PC-3 (cell line): ENCODE measurements around the gene DIS3L. TPM values are rescaled to one million over a fixed set of nuclear protein-coding genes. Genes with fewer than 3 reads are reported as not detected.
A peak's percentile ranks its signal among the peaks of the same experiment; 100 is the strongest.

Experiments used
- ATAC-seq: fragments of 200-7000 bp; cut with Tn5 transposase; 2 replicates; pipeline ENCODE4 v1.9.1; 2020; ENCODE audit warnings: mild to moderate bottlenecking, moderate library complexity
- BruUV-seq: library from RNA; stranded (reverse); fragments of 400-500 nt; replicated peaks from 2 replicates; lab custom pipeline; 2021; lab: Mats Ljungman, UMichigan
- CTCF ChIA-PET: fragments of 300-600 bp; sonication (Branson Sonifier 250); formaldehyde crosslinking; loops from one replicate; lab custom pipeline; 2022; ENCODE audit warnings: antibody characterized with exemption; lab: Charles Lee
- POLR2A ChIA-PET: fragments of 300-600 bp; sonication (Branson Sonifier 250); formaldehyde crosslinking; loops from one replicate; lab custom pipeline; 2022; ENCODE audit warnings: antibody characterized with exemption; ENCODE audit not compliant: unreplicated experiment; lab: Charles Lee
- DNase-seq: peaks from one replicate; pipeline ENCODE4 v3.0.0-alpha.2; 2015
- H2AFZ ChIP-seq: fragments of 300-600 bp; sonication (generic); 2 replicates; pipeline ENCODE4 v1.6.0; 2016; ENCODE audit warnings: antibody characterized with exemption, low read length
- H3F3A ChIP-seq: fragments of 300-600 bp; sonication (generic); one replicate; pipeline ENCODE4 v1.6.0; 2017; ENCODE audit warnings: antibody characterized with exemption, low read length, control low read depth, mild to moderate bottlenecking; ENCODE audit not compliant: unreplicated experiment
- H3K27ac ChIP-seq: fragments of 300-600 bp; sonication (generic); 2 replicates; pipeline ENCODE4 v1.5.1; 2016; ENCODE audit warnings: mild to moderate bottlenecking, low read length
- H3K27me3 ChIP-seq: fragments of 300-600 bp; sonication (generic); 2 replicates; pipeline ENCODE4 v1.6.1; 2016; ENCODE audit warnings: low read length, mixed read lengths
- H3K36me3 ChIP-seq: fragments of 300-600 bp; sonication (generic); 2 replicates; pipeline ENCODE4 v1.6.1; 2016; ENCODE audit warnings: low read depth, mixed run types, low read length, mixed read lengths
- H3K4me1 ChIP-seq: fragments of 300-600 bp; sonication (generic); 2 replicates; pipeline ENCODE4 v1.5.1; 2016; ENCODE audit warnings: low read length; ENCODE audit not compliant: insufficient read depth
- H3K4me2 ChIP-seq: fragments of 300-600 bp; sonication (generic); 2 replicates; pipeline ENCODE4 v1.6.0; 2016; ENCODE audit warnings: low read length
- H3K4me3 ChIP-seq: fragments of 300-600 bp; sonication (generic); 2 replicates; pipeline ENCODE4 v1.5.1; 2016; ENCODE audit warnings: mild to moderate bottlenecking, low read length, mixed read lengths
- H3K79me2 ChIP-seq: fragments of 300-600 bp; sonication (generic); 2 replicates; pipeline ENCODE4 v1.6.1; 2017; ENCODE audit warnings: low read length, mixed read lengths
- H3K9ac ChIP-seq: fragments of 300-600 bp; sonication (generic); 2 replicates; pipeline ENCODE4 v1.6.0; 2016; ENCODE audit warnings: mild to moderate bottlenecking, low read length
- H3K9me2 ChIP-seq: fragments of 300-600 bp; sonication (generic); replicated peaks from 2 replicates; pipeline ENCODE4 v1.6.1; 2016; ENCODE audit warnings: mixed run types, low read length, mixed read lengths
- H3K9me3 ChIP-seq: fragments of 300-600 bp; sonication (generic); 2 replicates; pipeline ENCODE4 v1.6.1; 2016; ENCODE audit warnings: low read length, mixed read lengths
- H4K20me1 ChIP-seq: fragments of 300-600 bp; sonication (generic); 2 replicates; pipeline ENCODE4 v1.6.1; 2016; ENCODE audit warnings: low read length, mixed read lengths
- EZH2 ChIP-seq: fragments of 300-600 bp; sonication (generic); IDR thresholded peaks from one replicate; pipeline ENCODE4 v1.6.1; 2017; ENCODE audit warnings: antibody characterized with exemption, mild to moderate bottlenecking, low read length; ENCODE audit not compliant: unreplicated experiment
- EZH2phosphoT487 ChIP-seq: fragments of 300-600 bp; sonication (generic); IDR thresholded peaks from 2 replicates; pipeline ENCODE4 v1.6.1; 2018; ENCODE audit warnings: mild to moderate bottlenecking, antibody characterized with exemption, low read length, borderline replicate concordance
- intact Hi-C: fragments of 100-400 bp; cut with micrococcal nuclease; formaldehyde crosslinking; loops from 2 replicates; pipeline ENCODE4 v1.9.0; 2023
- total RNA-seq: library from RNA; depleted of rRNA; stranded (reverse); fragments of >200 nt; gene quantifications from 2 replicates; pipeline ENCODE4 v1.2.3, GENCODE V29; 2014
- TF ChIP-seq, protein P1 (sequence below): fragments of 300-600 bp; sonication (generic); conservative IDR thresholded peaks from 2 replicates; pipeline ENCODE4 v1.5.1; 2017; ENCODE audit warnings: antibody characterized with exemption, low read depth, mild to moderate bottlenecking, low read length

The DIS3L gene
- total RNA-seq, 1 experiment from 2014 or later, result 18.7 TPM

DNA sequence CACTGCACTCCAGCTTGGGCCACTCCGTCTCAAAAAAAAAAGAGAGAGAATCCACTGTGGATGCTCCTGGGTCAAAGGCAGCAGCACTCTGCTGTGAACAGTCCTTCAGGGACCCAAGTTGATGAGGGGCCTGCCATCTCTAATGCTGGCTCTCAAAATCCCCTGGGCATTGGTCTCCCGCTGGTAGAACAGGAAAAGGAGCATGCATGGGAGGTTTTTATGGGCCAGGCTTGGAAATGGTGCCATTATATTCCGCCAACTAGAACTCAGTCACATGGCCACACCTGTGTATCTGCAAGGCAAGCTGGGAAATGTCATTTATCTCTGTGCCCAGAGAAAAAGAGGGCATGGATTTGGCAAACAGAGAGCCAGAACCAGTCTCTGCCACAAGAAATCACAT, 3.4 kb upstream of the DIS3L start:
- BruUV-seq, result no TSS peak
- POLR2A ChIA-PET, result no interaction called here
- Histone ChIP-seq H3K36me3 (no peaks in the 10 kb centered on the region), H3K4me3 (no peak overlapping the region), H3K4me2 (no peak overlapping the region), H2AFZ (no peak overlapping the region), H3K9me2 (no peaks in the 10 kb centered on the region), H3F3A (no peaks in the 10 kb centered on the region), H3K9me3 (no peaks in the 10 kb centered on the region), H3K27me3 (no peaks in the 10 kb centered on the region), H3K79me2 (peaks cover 20% of the 10 kb centered on the region), H3K4me1 (peaks cover 16% of the 10 kb centered on the region), H4K20me1 (no peaks in the 10 kb centered on the region), H3K27ac (no peak overlapping the region), H3K9ac (no peak overlapping the region)
- ATAC-seq (no peak), DNase-seq (no peak)
- intact Hi-C loops, result loop anchor here (10.0 kb wide), 1 partner anchor 215 kb away; the partner anchor contains the start of genes RPL4 and ZWILCH
- no peak for TF ChIP-seq EZH2
- TF ChIP-seq EZH2phosphoT487, result no peak
- TF ChIP-seq, protein P1, sequence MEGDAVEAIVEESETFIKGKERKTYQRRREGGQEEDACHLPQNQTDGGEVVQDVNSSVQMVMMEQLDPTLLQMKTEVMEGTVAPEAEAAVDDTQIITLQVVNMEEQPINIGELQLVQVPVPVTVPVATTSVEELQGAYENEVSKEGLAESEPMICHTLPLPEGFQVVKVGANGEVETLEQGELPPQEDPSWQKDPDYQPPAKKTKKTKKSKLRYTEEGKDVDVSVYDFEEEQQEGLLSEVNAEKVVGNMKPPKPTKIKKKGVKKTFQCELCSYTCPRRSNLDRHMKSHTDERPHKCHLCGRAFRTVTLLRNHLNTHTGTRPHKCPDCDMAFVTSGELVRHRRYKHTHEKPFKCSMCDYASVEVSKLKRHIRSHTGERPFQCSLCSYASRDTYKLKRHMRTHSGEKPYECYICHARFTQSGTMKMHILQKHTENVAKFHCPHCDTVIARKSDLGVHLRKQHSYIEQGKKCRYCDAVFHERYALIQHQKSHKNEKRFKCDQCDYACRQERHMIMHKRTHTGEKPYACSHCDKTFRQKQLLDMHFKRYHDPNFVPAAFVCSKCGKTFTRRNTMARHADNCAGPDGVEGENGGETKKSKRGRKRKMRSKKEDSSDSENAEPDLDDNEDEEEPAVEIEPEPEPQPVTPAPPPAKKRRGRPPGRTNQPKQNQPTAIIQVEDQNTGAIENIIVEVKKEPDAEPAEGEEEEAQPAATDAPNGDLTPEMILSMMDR, result no peak
- CTCF ChIA-PET, result no interaction called here

DNA sequence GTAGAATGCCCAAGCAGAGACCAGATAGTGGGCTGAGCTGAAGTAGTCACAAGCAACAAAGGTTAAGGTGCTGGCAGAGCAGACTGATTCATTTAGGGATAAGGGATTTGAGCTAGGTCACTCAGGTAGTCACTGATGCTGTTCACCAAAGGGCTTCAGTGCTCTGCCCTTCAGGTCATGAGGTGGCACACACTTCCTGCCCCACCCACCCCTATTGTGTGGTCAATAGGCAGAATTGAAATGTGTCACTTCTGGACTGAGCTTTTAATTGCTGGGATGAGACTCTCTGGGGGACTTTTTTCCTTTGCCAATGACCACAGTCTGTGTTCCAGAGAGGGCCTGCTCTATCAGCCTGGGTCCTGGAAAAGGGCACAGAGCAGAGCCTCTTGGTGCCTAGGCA, 2.9 kb upstream of the DIS3L start:
- Histone ChIP-seq H3K9me2 (no peaks in the 10 kb centered on the region), H3K36me3 (no peaks in the 10 kb centered on the region), H3K9ac (no peak overlapping the region), H3K79me2 (peaks cover 25% of the 10 kb centered on the region), H3K27me3 (no peaks in the 10 kb centered on the region), H3K27ac (no peak overlapping the region), H3K9me3 (no peaks in the 10 kb centered on the region), H2AFZ (no peak overlapping the region), H4K20me1 (no peaks in the 10 kb centered on the region), H3F3A (no peaks in the 10 kb centered on the region), H3K4me1 (peaks cover 21% of the 10 kb centered on the region), H3K4me2 (no peak overlapping the region), H3K4me3 (no peak overlapping the region)
- no TSS peak for BruUV-seq
- intact Hi-C loops, result loop anchor here (10.0 kb wide), 1 partner anchor 214 kb away; the partner anchor contains the start of genes RPL4 and ZWILCH
- no peak for DNase-seq
- TF ChIP-seq EZH2, result no peak
- no peak for TF ChIP-seq EZH2phosphoT487
- TF ChIP-seq, protein P1, result no peak
- ATAC-seq, result no peak
- POLR2A ChIA-PET, result no interaction called here
- CTCF ChIA-PET, result no interaction called here

DNA sequence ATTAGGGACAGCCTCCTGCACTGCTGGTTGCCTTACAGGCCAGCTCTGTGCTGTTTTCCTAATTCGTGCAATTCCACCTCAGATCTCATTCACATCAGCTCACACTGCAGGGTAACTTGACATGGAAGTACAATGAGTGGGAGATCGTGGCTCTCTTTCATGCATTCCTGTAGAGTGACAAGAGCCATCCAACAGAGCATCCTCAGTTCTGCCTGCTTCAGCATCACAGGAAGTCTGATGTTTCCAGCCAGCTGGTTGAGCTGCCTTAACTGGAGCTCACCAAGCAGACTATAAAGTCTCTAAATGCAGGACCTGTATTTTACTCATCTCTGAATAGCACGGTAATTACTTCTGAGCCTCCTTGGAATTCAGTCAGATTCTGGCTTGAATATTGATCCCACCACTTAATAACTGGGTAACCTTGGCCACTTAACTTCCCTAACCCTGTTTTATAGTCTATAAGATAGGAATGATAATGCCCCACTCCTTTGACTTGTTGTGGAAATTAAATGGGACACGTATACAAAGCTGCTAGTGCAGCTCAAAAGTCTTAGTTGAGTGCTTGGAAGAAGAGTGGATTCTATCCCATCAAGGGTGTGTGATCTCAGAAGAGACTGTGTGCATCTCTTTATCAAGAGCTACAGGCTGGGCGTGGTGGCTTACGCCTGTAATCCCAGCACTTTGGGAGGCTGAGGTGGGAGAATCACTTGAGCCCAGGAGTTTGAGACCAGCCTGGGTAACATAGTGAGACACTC, 1.4 kb upstream of the DIS3L start:
- no peak for TF ChIP-seq EZH2phosphoT487
- POLR2A ChIA-PET, result interaction anchor here (0.6 kb wide), 1 partner anchor 207 kb away, joined by 4 read pairs; no protein-coding TSS in a partner anchor
- BruUV-seq, result no TSS peak

More for the DNA sequence above, 1.4 kb upstream of the DIS3L start:
- H3K36me3 ChIP-seq, result no peaks in the 10 kb centered on the region
- H3K79me2 ChIP-seq, result peaks cover 36% of the 10 kb centered on the region
- no peaks in the 10 kb centered on the region for H3K9me3 ChIP-seq
- H3K4me3 ChIP-seq, result no peak overlapping the region; the same call in 1 of the 2 replicates
- peak; percentile 4 for DNase-seq
- no peaks in the 10 kb centered on the region for H3K27me3 ChIP-seq
- H3F3A ChIP-seq, result no peaks in the 10 kb centered on the region
- H3K9ac ChIP-seq, result no peak overlapping the region
- intact Hi-C loops, result loop anchor here (10.0 kb wide), 1 partner anchor 213 kb away; the partner anchor contains the start of genes RPL4 and ZWILCH
- ATAC-seq, result no peak
- no peaks in the 10 kb centered on the region for H4K20me1 ChIP-seq
- CTCF ChIA-PET, result interaction anchor here (0.6 kb wide), 1 partner anchor 284 kb away, joined by 9 read pairs; no protein-coding TSS in a partner anchor
- peaks cover 27% of the 10 kb centered on the region for H3K4me1 ChIP-seq
- H3K9me2 ChIP-seq, result no peaks in the 10 kb centered on the region
- peak overlapping the region; percentile 99 for H3K4me2 ChIP-seq
- peak overlapping the region; percentile 89; the same call in 1 of the 2 replicates for H2AFZ ChIP-seq
- H3K27ac ChIP-seq, result no peak overlapping the region
